Measurements from ENCODE around the gene SLC30A2. TPM values are rescaled to one million over a fixed set of nuclear protein-coding genes. Genes with fewer than 3 reads are reported as not detected.
A peak's percentile ranks its signal among the peaks of the same experiment; 100 is the strongest.

Gene SLC30A2
- total and polyA plus RNA-seq, 9 of the 15 experiments (the other 6 are each of a cell fraction or from before 2014, with no cell fraction given): 0.01 to 0.18 (median 0.06) TPM; not detected in 3

- intact Hi-C loops (cut with micrococcal nuclease): no loop called here
- Histone ChIP-seq H3K27ac (ENCODE audit: extremely low read depth, low read depth, low read length) (no peak overlapping the region; the same call in 2 of the 3 replicates), H3K36me3 (ENCODE audit: control insufficient read depth, insufficient read depth, low read length) (no peaks in the 10 kb centered on the region), H3K9me1 (ENCODE audit: control insufficient read depth, insufficient read depth, low read length) (no peaks in the 10 kb centered on the region), H3K4me1 (replicated peaks in 1 of 2; ENCODE audit: control insufficient read depth in 2 of 2, insufficient read depth in 2 of 2, low read length in 2 of 2) (peaks cover 15% of the 10 kb centered on the region in 2 experiments), H4K20me1 (replicated peaks; ENCODE audit: control insufficient read depth, insufficient read depth, low read length) (no peaks in the 10 kb centered on the region), H3K4me2 (ENCODE audit: insufficient read depth, low read length) (no peak overlapping the region), H3K9ac (ENCODE audit: insufficient read depth in 1 of 2, low read depth in 2 of 2, low read length in 2 of 2) (no peak overlapping the region), H3K27me3 (ENCODE audit: control insufficient read depth in 2 of 2, insufficient read depth in 2 of 2, low read length in 2 of 2) (no peaks in the 10 kb centered on the region), H3K4me3 (no peak overlapping the region), H3K79me2 (ENCODE audit: control insufficient read depth, insufficient read depth, low read length) (no peaks in the 10 kb centered on the region), H3K9me3 (replicated peaks; ENCODE audit: control insufficient read depth, insufficient read depth, low read depth, low read length) (no peaks in the 10 kb centered on the region), H2AFZ (ENCODE audit: low read depth, low read length) (no peak overlapping the region; the same call in 1 of the 2 replicates)
- CTCF ChIA-PET (ENCODE audit: low intra/inter-chr PET ratio): no interaction called here
- 43% methylated on average over 2 of the region's 2 CpGs for WGBS (ENCODE audit: insufficient coverage, low coverage, missing lambda C conversion rate)
- FAIRE-seq (peak; percentile 56), DNase-seq (ENCODE audit: extremely low read depth in 1 of 4, low spot score in 3 of 4) (no peak), ATAC-seq (peak; percentile 50)
- in situ Hi-C loops (cut with MboI): no loop called here
- POLR2A ChIA-PET: interaction anchor here (0.6 to 1.5 kb wide), 4 partner anchors 12 to 192 kb away, joined by 3 to 4 read pairs (median 3); no protein-coding TSS in a partner anchor
- BruUV-seq (replicated peaks): no TSS peak
- TF ChIP-seq MCM3 (IDR thresholded peaks at IDR 0.05): no peak
- TF ChIP-seq MGA (IDR thresholded peaks at IDR 0.05): no peak
- no peak for TF ChIP-seq ZNF655 (CRISPR knock-in tag; IDR thresholded peaks at IDR 0.05)
- TF ChIP-seq ZNF695 (CRISPR knock-in tag; IDR thresholded peaks at IDR 0.05): no peak
- TF ChIP-seq ATF7 (IDR thresholded peaks at IDR 0.05): peak; percentile 54; the same call in 1 of the 2 replicates
- TF ChIP-seq NR2C1 (IDR thresholded peaks at IDR 0.05): peak; percentile 27; the same call in 1 of the 2 replicates
- TF ChIP-seq NR2C1 (tag; IDR thresholded peaks at IDR 0.05): 0 out of 2 replicates have a peak, but pooled peaks have one; percentile 45
- peak; percentile 97 for TF ChIP-seq CEBPG (CRISPR knock-in tag; IDR thresholded peaks at IDR 0.05)
- TF ChIP-seq CEBPG (tag; conservative IDR thresholded peaks at IDR 0.05 in 1 of 2, IDR thresholded peaks at IDR 0.05 in 1 of 2): peak; percentile 97 to 100
Measured at GRCh38 chr1:26015358-26015757, 30.6 kb downstream of the SLC30A2 start.
